NCI-H1930 (cell line): Measurements from ENCODE around the gene MSRB3.

ENCODE experiments used
- DNase-seq, 2 experiments: peaks; one replicate each; lab custom pipeline; 2025; lab: John Stamatoyannopoulos, UW

MSRB3 gene

GRCh38 chr12:65392491-65392890, 114.0 kb downstream of the MSRB3 start:
- no peak for DNase-seq

- DNase-seq: no peak
These were observed 124.7 kb downstream of the MSRB3 start for GRCh38 chr12:65403188-65403587.

GRCh38 chr12:65407388-65408149, 129.1 kb downstream of the MSRB3 start:
- DNase-seq: no peak

DNA sequence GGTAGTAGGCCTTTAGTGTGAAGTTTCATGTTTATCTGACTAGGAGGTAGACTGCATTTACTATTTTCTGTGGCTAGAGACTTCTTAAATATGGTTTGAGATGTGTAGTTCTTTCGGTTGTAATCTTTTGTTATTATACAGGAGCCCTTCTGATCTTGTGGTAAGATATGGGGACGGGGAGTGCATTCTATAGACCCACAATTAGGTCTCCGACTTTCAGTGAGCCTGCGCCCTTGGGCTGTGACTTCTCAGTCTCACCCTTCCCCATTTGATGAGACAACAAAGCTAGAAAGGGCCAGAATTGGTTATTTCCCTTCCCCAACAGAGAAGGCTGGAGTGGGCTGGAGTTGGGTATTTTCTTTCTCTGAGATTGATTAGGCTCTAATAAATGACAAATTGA, 130.0 kb downstream of the MSRB3 start:
- DNase-seq: no peak

GRCh38 chr12:65409726-65410125, 131.2 kb downstream of the MSRB3 start:
- no peak for DNase-seq

- no peak for DNase-seq
These were observed 132.7 kb downstream of the MSRB3 start for GRCh38 chr12:65411171-65411570.

- no peak for DNase-seq
These were observed 136.0 kb downstream of the MSRB3 start for GRCh38 chr12:65414526-65414925.

DNA sequence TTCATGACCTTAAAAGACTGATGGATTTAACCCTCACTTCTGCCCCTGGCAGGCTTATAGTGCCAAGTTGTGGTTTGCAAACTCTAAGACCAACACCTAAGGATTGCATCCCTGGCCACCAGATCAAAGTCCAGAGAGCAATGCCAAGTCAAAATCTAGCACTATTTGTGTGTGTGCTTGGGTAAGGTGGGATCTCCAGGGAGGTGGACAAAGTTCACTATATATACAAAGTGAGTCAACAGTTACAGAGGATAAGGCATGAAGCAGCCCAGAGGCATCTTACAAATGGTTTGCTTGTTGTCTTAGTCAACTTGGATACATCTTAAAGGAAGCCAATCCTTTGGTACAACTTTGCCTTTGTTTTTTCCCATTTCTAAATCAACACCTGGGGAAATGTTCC, 137.3 kb downstream of the MSRB3 start:
- DNase-seq: no peak

DNA sequence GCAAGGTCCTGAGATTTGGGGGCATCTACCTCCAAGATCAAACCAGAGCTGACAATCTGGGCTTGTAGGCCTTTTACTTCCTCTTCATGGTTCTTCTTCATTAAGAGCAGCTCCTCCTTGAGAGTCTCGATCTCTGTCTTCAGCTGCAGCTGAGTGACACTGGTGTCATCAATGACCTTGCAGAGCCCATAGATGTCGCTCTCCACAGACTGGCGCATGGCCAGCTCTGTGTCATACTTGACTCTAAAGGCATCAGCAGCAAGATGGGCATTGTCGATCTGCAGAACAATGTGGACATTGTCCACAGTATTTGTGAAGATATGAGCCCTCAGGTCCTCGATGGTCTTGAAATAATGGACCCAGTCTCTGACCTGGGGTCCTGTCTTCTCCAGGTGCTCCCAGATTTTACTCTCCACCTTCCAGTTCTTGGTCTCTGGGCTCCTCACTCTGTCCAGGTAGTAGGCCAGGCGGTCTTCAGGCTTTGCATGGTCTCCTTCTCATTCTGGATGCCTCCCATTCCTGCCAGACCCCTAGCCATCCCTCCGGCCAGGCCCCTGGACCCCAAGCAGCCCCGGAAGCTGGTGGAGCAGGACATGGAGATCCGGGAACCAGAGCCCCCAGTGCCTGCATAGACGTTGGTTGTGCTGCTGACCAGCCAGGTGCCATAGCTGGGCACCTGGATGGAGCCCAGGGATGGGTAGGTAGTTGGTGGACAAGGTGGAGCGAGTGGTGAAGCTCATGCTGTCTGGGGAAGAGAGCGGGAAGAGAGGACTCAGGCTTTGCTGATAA, 141.0 kb downstream of the MSRB3 start:
- DNase-seq: no peak

GRCh38 chr12:65420941-65421340, 142.5 kb downstream of the MSRB3 start:
- DNase-seq: no peak

DNA sequence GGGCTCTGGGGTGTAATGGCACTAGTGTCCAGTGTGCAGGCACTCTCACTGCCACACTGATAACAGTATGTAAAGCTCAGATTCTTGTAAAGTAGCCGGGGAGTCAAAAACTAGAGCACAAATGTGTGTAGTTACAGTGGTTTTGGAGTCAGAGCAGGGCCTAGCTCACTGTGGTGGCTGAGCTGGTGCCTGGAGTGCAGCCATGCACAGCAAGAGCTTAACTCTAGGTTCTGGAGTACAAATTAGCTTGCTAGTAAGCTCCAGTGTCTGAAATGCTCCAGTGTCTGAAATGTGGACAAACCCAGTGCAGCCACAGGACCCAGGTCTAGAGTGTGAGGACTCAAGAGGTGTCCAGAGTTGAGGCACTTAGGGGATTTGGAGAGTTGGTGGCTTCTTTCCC, 149.2 kb downstream of the MSRB3 start:
- no peak for DNase-seq

- no peak for DNase-seq
These were observed 151.5 kb downstream of the MSRB3 start for GRCh38 chr12:65430006-65430405.

- DNase-seq: no peak
These were observed 152.3 kb downstream of the MSRB3 start for GRCh38 chr12:65430571-65431306.

- no peak for DNase-seq
These were observed 153.6 kb downstream of the MSRB3 start for GRCh38 chr12:65432114-65432513.

GRCh38 chr12:65432651-65433050, 154.2 kb downstream of the MSRB3 start:
- DNase-seq: no peak

DNA sequence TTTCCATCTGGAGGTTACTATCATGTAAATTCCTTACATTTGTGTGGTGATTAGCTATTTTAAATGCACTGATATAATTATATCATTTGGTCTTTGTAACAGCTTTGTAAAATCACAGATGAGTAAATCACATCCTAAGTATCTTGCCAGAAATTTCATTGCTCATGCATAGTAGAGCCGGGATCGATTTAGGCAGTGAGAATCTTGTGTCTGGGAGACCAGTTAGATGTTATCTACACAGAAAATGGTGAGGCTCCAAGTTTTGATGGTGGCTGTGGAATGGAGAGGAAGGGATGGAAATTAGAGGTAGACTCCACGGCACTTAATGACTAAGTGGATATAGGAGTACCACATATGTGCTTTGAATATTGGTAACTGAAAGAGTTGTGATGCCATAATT, 156.3 kb downstream of the MSRB3 start:
- no peak for DNase-seq

- DNase-seq: no peak
These were observed 164.6 kb downstream of the MSRB3 start for GRCh38 chr12:65443038-65443437.

- DNase-seq: no peak
These were observed 166.5 kb downstream of the MSRB3 start for GRCh38 chr12:65444996-65445395.

DNA sequence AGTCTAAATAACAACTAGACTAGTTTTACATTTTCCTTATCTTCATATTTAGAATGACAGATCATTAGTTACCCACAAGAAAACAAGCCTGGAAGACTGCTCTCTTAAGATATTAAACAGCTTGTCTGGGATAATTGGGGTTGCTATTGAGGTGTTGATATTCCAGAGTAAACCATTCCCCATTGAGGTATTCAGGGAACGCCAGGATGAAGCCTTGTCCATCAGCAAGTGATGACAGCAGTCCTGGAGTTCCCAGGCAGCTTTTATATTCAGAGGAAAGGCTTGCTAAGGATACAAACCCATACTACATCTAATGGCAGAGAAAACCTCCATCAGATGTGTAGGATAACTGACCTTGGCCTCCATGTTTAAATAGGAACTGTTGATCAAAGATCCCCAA, 168.4 kb downstream of the MSRB3 start:
- no peak for DNase-seq

DNA sequence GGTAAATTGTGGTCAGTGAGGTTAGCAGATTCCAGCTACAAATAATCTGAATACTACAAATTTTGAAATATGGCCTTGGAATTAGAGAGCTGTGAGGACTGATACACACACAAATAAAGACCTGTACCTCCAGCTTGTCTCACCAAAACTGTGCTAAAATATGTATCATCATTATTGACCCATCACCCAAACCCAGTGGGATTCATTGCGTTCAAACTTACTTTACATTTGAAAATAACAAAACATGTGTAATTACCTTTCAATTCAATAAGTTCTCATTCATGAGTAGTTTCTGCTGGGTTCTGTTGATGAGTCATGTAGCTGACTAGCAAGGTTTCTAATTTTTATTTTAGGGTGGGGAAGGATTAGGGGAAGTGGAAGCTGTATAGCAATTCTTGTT, 170.9 kb downstream of the MSRB3 start:
- DNase-seq: no peak

DNA sequence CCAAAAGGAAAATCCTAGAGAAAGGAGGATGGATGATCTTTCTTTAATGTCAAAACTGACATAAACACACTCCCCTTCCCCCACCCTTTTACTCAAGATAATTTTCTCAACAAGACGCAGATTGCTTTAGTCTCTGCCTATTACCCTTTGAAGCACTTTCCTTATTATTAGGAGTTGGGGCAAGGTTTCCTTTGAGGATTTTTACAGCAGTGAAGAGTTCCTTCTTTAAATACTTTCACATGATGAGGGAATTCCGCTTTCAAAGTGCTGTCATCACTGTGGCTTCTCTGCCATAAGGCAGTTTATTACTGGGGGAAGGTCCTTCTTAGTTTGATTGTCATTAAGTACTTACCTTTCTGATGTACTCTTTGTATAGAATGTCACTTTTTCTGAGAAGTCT, 172.1 kb downstream of the MSRB3 start:
- DNase-seq: no peak

DNA sequence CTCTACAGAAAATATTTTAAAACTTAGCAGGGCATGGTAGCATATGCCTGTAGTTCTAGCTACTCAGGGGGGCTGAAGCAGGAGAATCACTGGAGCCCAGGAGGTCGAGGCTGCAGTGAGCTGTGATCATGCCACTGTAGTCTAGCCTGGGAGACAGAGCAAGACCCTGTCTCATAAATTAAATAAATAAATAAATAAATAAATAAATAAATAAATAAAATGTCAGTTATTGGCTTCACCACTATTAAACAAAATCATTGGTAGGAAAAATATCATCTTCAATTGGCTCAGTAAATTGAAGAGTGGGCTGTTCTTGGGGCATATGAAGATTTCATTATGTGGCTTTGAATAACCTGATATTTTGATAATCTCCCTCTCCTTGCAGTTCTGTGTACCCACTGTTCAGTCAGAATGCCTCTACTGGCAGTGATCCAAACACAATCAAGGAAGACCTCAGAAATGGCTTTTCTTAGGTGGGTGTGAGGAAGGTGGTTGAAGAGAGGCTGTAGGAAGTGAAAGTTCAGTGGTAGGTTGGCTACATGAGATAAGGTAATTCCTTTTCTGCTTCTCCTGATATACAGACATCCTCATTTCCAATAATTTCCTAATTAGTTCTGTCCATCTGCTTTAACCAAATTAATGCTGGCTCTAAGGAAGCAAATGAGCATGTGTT, 175.8 kb downstream of the MSRB3 start:
- no peak for DNase-seq
